Heart left ventricle (tissue), 13 donors: Measurements from ENCODE around the gene SRF.

ENCODE experiments used
- CTCF ChIP-seq, 12 donors: fragments of 200-600 bp; sonication (generic) in 4 of 12; IDR thresholded peaks; one replicate each; pipeline versions ENCODE4 v1.5.0 to v1.8.0; 2018 to 2022; ENCODE audit warnings: antibody characterized with exemption in 12 of 12, mild to moderate bottlenecking in 5 of 12
- POLR2A ChIP-seq, 2 donors: fragments of 450-650 bp; IDR thresholded peaks; one replicate each; pipeline ENCODE4 v1.6.1; 2017; ENCODE audit warnings: antibody characterized with exemption in 2 of 2, mild to moderate bottlenecking in 2 of 2, moderate library complexity in 2 of 2
- donor health status: ischemic (EF 13 %, LVEDD 7.1; RV severe dilation, severe dysfunction).
- donor health status: DM: no; HTN: yes; CAD: no.
- donor health status: DM: no; HTN: no; CAD: no.
- donor health status: ischemic (EF 25% LVEDD 6.9; RV normal size, moderate dysfunction).
- donor health status: ischemic (EF 25% LVEDD 5.7; RV mildly dilated, moderate dysfunction).
- donor health status: ischemic (EF 35%, LVEDD 5.7; RV mildly dilated, moderate dysfunction).
- donor health status: nonischemic (EF 11% LVEDD 7.7; RV severe dilation, severe dysfunction).
- donor health status: DM: yes; HTN: yes; CAD: no.
- donor health status: PGD.
- donor health status: ischemic (EF 29% LVEDD 5.4; RV normal size, mild dysfunction).
- donor health status: nonischemic (EF 23%, LVEDD 6.1; RV moderate dilation, normal function).

- TF ChIP-seq CTCF (IDR thresholded peaks at IDR 0.05) (no peak), POLR2A (IDR thresholded peaks at IDR 0.05) (no peak)
Observed at GRCh38 chr6:43219119-43219518, 48.0 kb downstream of the SRF start.
